ENCODE data around the gene CLPX.

The CLPX gene

GRCh38 chr15:65130941-65131340, 54.2 kb downstream of the CLPX start:
- H3K4me2 ChIP-seq (ENCODE audit: low read length, poor library complexity, severe bottlenecking): no peak overlapping the region
- H3K9ac ChIP-seq (ENCODE audit: low read length): no peak overlapping the region
- peaks cover 26 to 44% of the 10 kb centered on the region in 2 experiments for H3K36me3 ChIP-seq (ENCODE audit: control insufficient read depth in 1 of 2, insufficient read depth in 2 of 2, low read depth in 1 of 2, low read length in 2 of 2)
- no peak for DNase-seq
- no peak overlapping the region for H3K23ac ChIP-seq (ENCODE audit: low read length in 2 of 2)
- no peak overlapping the region for H4K8ac ChIP-seq (ENCODE audit: low read length)
- H4K91ac ChIP-seq (ENCODE audit: low read length): peak overlapping the region; percentile 58
- no peak overlapping the region for H2BK12ac ChIP-seq (ENCODE audit: low read length in 2 of 2)
- no peak overlapping the region for H2BK120ac ChIP-seq (ENCODE audit: low read depth, low read length)
- H3K4me3 ChIP-seq (ENCODE audit: insufficient read depth in 1 of 2, low read depth in 1 of 2, low read length in 2 of 2): no peak overlapping the region
- no peak overlapping the region for H3K18ac ChIP-seq (ENCODE audit: low read depth in 1 of 2, low read length in 2 of 2)
- no peaks in the 10 kb centered on the region for H3K27me3 ChIP-seq (ENCODE audit: control insufficient read depth in 1 of 2, insufficient read depth in 1 of 2, low read length in 2 of 2)
- H3K14ac ChIP-seq (ENCODE audit: low read length in 2 of 2): no peak overlapping the region
- 96% methylated on average over 3 of the region's 5 CpGs for WGBS
- H2AK5ac ChIP-seq (ENCODE audit: low read length, severe bottlenecking): no peak overlapping the region
- no peaks in the 10 kb centered on the region for H3K9me3 ChIP-seq (ENCODE audit: control insufficient read depth, low read length)
- no peak overlapping the region for H2AFZ ChIP-seq (ENCODE audit: low read depth, low read length)
- H3K27ac ChIP-seq (ENCODE audit: low read length, poor library complexity, severe bottlenecking): no peak overlapping the region
- no peak overlapping the region for H2BK15ac ChIP-seq (ENCODE audit: low read depth, poor library complexity, severe bottlenecking)
- H2BK5ac ChIP-seq (ENCODE audit: low read depth, low read length, poor library complexity, severe bottlenecking): no peak overlapping the region
- H3K79me1 ChIP-seq (replicated peaks; ENCODE audit: low read length, poor library complexity, severe bottlenecking): peaks cover 31% of the 10 kb centered on the region
- no peak overlapping the region for H3K4ac ChIP-seq (ENCODE audit: low read depth in 1 of 2, low read length in 2 of 2)
- peaks cover 2% of the 10 kb centered on the region for H3K4me1 ChIP-seq (ENCODE audit: control insufficient read depth, insufficient read depth, low read depth, low read length)

GRCh38 chr15:65115542-65115941, 69.6 kb downstream of the CLPX start:
- H3K18ac ChIP-seq (ENCODE audit: low read depth in 1 of 2, low read length in 2 of 2): no peak overlapping the region

GRCh38 chr15:65115086-65115485, 70.1 kb downstream of the CLPX start, which contains the start of gene UBAP1L:
TSS of gene UBAP1L (minus strand) at chr15:65115200. CDS start at chr15:65106215, 8,985 bp downstream.
- H3K27me3 ChIP-seq (ENCODE audit: control insufficient read depth in 1 of 2, insufficient read depth in 1 of 2, low read length in 2 of 2): no peaks in the 10 kb centered on the region

More at GRCh38 chr15:65115542-65115941, 69.6 kb downstream of the CLPX start:
- Histone ChIP-seq H2BK15ac (ENCODE audit: low read depth, poor library complexity, severe bottlenecking) (no peak overlapping the region), H4K91ac (ENCODE audit: low read length) (no peak overlapping the region), H3K4me2 (ENCODE audit: low read length, poor library complexity, severe bottlenecking) (no peak overlapping the region), H3K9me3 (ENCODE audit: control insufficient read depth, low read length) (no peaks in the 10 kb centered on the region), H2BK120ac (ENCODE audit: low read depth, low read length) (no peak overlapping the region), H2AFZ (ENCODE audit: low read depth, low read length) (no peak overlapping the region), H3K4me3 (ENCODE audit: insufficient read depth in 1 of 2, low read depth in 1 of 2, low read length in 2 of 2) (no peak overlapping the region), H3K27ac (ENCODE audit: low read length, poor library complexity, severe bottlenecking) (no peak overlapping the region), H3K79me1 (replicated peaks; ENCODE audit: low read length, poor library complexity, severe bottlenecking) (peaks cover 5% of the 10 kb centered on the region), H3K9ac (ENCODE audit: low read length) (no peak overlapping the region), H3K27me3 (ENCODE audit: control insufficient read depth in 1 of 2, insufficient read depth in 1 of 2, low read length in 2 of 2) (no peaks in the 10 kb centered on the region), H2BK5ac (ENCODE audit: low read depth, low read length, poor library complexity, severe bottlenecking) (no peak overlapping the region), H2AK5ac (ENCODE audit: low read length, severe bottlenecking) (no peak overlapping the region), H4K8ac (ENCODE audit: low read length) (no peak overlapping the region), H3K14ac (ENCODE audit: low read length in 2 of 2) (no peak overlapping the region), H3K4ac (ENCODE audit: low read depth in 1 of 2, low read length in 2 of 2) (no peak overlapping the region), H3K4me1 (ENCODE audit: control insufficient read depth, insufficient read depth, low read depth, low read length) (peaks cover 2% of the 10 kb centered on the region), H3K23ac (ENCODE audit: low read length in 2 of 2) (no peak overlapping the region), H2BK12ac (ENCODE audit: low read length in 2 of 2) (no peak overlapping the region), H3K36me3 (ENCODE audit: control insufficient read depth in 1 of 2, insufficient read depth in 2 of 2, low read depth in 1 of 2, low read length in 2 of 2) (peaks cover 24 to 82% of the 10 kb centered on the region in 2 experiments)
- DNase-seq: no peak
- 96% methylated on average over 5 of the region's 5 CpGs for WGBS

GRCh38 chr15:65110676-65111292, 74.4 kb downstream of the CLPX start:
- Histone ChIP-seq H3K4me3 (ENCODE audit: insufficient read depth in 1 of 2, low read depth in 1 of 2, low read length in 2 of 2) (no peak overlapping the region), H4K8ac (ENCODE audit: low read length) (peak overlapping the region; percentile 66), H2BK12ac (ENCODE audit: low read length in 2 of 2) (no peak overlapping the region), H2BK5ac (ENCODE audit: low read depth, low read length, poor library complexity, severe bottlenecking) (no peak overlapping the region), H3K23ac (ENCODE audit: low read length in 2 of 2) (no peak overlapping the region), H3K4ac (ENCODE audit: low read depth in 1 of 2, low read length in 2 of 2) (no peak overlapping the region), H3K79me1 (replicated peaks; ENCODE audit: low read length, poor library complexity, severe bottlenecking) (peaks cover 1% of the 10 kb centered on the region), H2BK15ac (ENCODE audit: low read depth, poor library complexity, severe bottlenecking) (no peak overlapping the region), H2BK120ac (ENCODE audit: low read depth, low read length) (no peak overlapping the region), H3K14ac (ENCODE audit: low read length in 2 of 2) (no peak overlapping the region), H3K9ac (ENCODE audit: low read length) (no peak overlapping the region), H3K36me3 (ENCODE audit: control insufficient read depth in 1 of 2, insufficient read depth in 2 of 2, low read depth in 1 of 2, low read length in 2 of 2) (peaks cover 13 to 53% of the 10 kb centered on the region in 2 experiments), H3K27me3 (ENCODE audit: control insufficient read depth in 1 of 2, insufficient read depth in 1 of 2, low read length in 2 of 2) (no peaks in the 10 kb centered on the region), H2AK5ac (ENCODE audit: low read length, severe bottlenecking) (no peak overlapping the region), H3K9me3 (ENCODE audit: control insufficient read depth, low read length) (no peaks in the 10 kb centered on the region), H4K91ac (ENCODE audit: low read length) (no peak overlapping the region), H3K4me2 (ENCODE audit: low read length, poor library complexity, severe bottlenecking) (no peak overlapping the region), H3K27ac (ENCODE audit: low read length, poor library complexity, severe bottlenecking) (no peak overlapping the region), H3K18ac (ENCODE audit: low read depth in 1 of 2, low read length in 2 of 2) (no peak overlapping the region), H3K4me1 (ENCODE audit: control insufficient read depth, insufficient read depth, low read depth, low read length) (peaks cover 2% of the 10 kb centered on the region), H2AFZ (ENCODE audit: low read depth, low read length) (no peak overlapping the region)
- peak; percentile 82 for DNase-seq
- WGBS: 28% methylated on average over 3 of the region's 3 CpGs

More at GRCh38 chr15:65115086-65115485, 70.1 kb downstream of the CLPX start, which contains the start of gene UBAP1L:
- no peaks in the 10 kb centered on the region for H3K9me3 ChIP-seq (ENCODE audit: control insufficient read depth, low read length)
- H3K4ac ChIP-seq (ENCODE audit: low read depth in 1 of 2, low read length in 2 of 2): no peak within 1 kb of the TSS
- H3K18ac ChIP-seq (ENCODE audit: low read depth in 1 of 2, low read length in 2 of 2): no peak within 1 kb of the TSS
- H3K9ac ChIP-seq (ENCODE audit: low read length): no peak within 1 kb of the TSS
- H3K27ac ChIP-seq (ENCODE audit: low read length, poor library complexity, severe bottlenecking): no peak within 1 kb of the TSS
- no peak within 1 kb of the TSS for H4K8ac ChIP-seq (ENCODE audit: low read length)
- H2BK15ac ChIP-seq (ENCODE audit: low read depth, poor library complexity, severe bottlenecking): no peak within 1 kb of the TSS
- H4K91ac ChIP-seq (ENCODE audit: low read length): no peak within 1 kb of the TSS
- no peak within 1 kb of the TSS for H3K23ac ChIP-seq (ENCODE audit: low read length in 2 of 2)
- no peak within 1 kb of the TSS for H2BK12ac ChIP-seq (ENCODE audit: low read length in 2 of 2)
- H2BK5ac ChIP-seq (ENCODE audit: low read depth, low read length, poor library complexity, severe bottlenecking): no peak within 1 kb of the TSS
- peaks cover 2% of the 10 kb centered on the region for H3K4me1 ChIP-seq (ENCODE audit: control insufficient read depth, insufficient read depth, low read depth, low read length)
- no peak within 1 kb of the TSS for H2AFZ ChIP-seq (ENCODE audit: low read depth, low read length)
- H2AK5ac ChIP-seq (ENCODE audit: low read length, severe bottlenecking): no peak within 1 kb of the TSS
- H3K14ac ChIP-seq (ENCODE audit: low read length in 2 of 2): no peak within 1 kb of the TSS
- H2BK120ac ChIP-seq (ENCODE audit: low read depth, low read length): no peak within 1 kb of the TSS
- H3K4me2 ChIP-seq (ENCODE audit: low read length, poor library complexity, severe bottlenecking): no peak within 1 kb of the TSS
- no peak within 1 kb of the TSS for H3K4me3 ChIP-seq (ENCODE audit: insufficient read depth in 1 of 2, low read depth in 1 of 2, low read length in 2 of 2)
- DNase-seq: no peak
- 100% methylated on average over 1 of the region's 2 CpGs for WGBS
- H3K36me3 ChIP-seq (ENCODE audit: control insufficient read depth in 1 of 2, insufficient read depth in 2 of 2, low read depth in 1 of 2, low read length in 2 of 2): peaks cover 22 to 82% of the 10 kb centered on the region in 2 experiments
- peaks cover 2% of the 10 kb centered on the region for H3K79me1 ChIP-seq (replicated peaks; ENCODE audit: low read length, poor library complexity, severe bottlenecking)

Data from mesenchymal stem cell (in vitro differentiated cells and primary cell).